Brain microvascular endothelial cell (primary cell): ENCODE measurements around the gene DAND5.

Source experiments
- DNase-seq: peaks from one replicate; pipeline ENCODE4 v3.0.0-alpha.2; 2020
- H3K27ac ChIP-seq: fragments of 250-450 bp; sonication (Bioruptor Pico); 2 replicates; pipeline ENCODE4 v1.5.1; 2020; ENCODE audit warnings: mild to moderate bottlenecking, moderate library complexity
- H3K27me3 ChIP-seq: fragments of 250-450 bp; sonication (Bioruptor Pico); replicated peaks from 2 replicates; pipeline ENCODE4 v1.5.1; 2020; ENCODE audit warnings: mild to moderate bottlenecking
- H3K36me3 ChIP-seq: fragments of 250-450 bp; sonication (Bioruptor Pico); replicated peaks from 2 replicates; pipeline ENCODE4 v1.5.1; 2020; ENCODE audit warnings: mild to moderate bottlenecking
- H3K4me3 ChIP-seq: 2 replicates; pipeline ENCODE4 v1.5.1; 2011; ENCODE audit warnings: low read depth, mild to moderate bottlenecking, control low read depth, low read length, moderate library complexity
- CTCF ChIP-seq: IDR thresholded peaks from 2 replicates; pipeline ENCODE4 v1.5.1; 2011; ENCODE audit warnings: low read depth, mild to moderate bottlenecking, moderate library complexity, low read length, control low read depth, inconsistent platforms; ENCODE audit errors: missing control alignments
- in situ Hi-C: cut with HindIII; loops from 2 replicates; pipeline ENCODE4 v1.10.0; 2017; ENCODE audit warnings: low sequenced_read_pairs, low pct_ligation_motif_present

The DAND5 gene

DNA sequence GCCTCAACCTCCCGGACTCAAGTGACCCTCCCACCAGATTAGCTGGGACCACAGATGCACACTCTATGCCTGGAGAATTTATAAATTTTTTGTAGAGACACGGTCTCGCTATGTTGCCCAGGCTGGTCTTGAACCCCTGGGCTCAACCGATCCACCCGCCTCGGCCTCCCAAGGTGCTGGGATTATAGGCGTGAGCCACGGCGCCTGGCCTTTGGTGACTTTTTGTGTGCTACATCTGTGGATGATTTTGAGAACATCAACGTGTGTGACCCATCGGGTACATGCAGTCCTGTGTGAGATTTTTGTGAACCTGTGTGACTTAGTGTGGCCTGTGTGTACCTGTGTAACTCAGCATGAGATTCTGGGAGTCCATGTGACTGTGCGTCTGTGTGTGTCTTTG is 17.4 kb downstream of the DAND5 start:
- H3K36me3 ChIP-seq: no peaks in the 10 kb centered on the region
- no peak overlapping the region for H3K27ac ChIP-seq
- TF ChIP-seq CTCF: no peak
- in situ Hi-C loops: no loop called here
- H3K4me3 ChIP-seq: no peak overlapping the region
- DNase-seq: no peak
- H3K27me3 ChIP-seq: no peaks in the 10 kb centered on the region

DNA sequence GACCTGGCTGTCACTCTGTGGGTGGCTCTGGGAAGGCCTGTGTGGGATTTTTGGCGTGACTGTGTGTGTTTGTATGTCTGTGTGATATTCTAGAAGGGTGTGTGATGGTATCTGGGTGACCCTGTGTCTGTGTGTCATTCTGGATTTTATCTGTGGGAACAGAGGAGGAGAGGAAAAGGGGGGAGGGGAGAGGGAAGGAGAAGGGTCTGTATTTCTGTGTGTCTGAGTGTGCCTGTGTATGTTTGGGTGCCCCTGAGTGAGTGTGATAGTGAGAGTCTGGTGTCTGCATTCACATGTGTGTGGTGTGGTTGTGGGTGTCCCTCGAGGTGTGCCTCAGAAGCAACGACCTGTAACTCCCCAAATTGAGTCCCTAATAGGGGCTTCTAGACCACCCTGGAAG is 17.8 kb downstream of the DAND5 start:
- Histone ChIP-seq H3K4me3 (no peak overlapping the region), H3K27me3 (no peaks in the 10 kb centered on the region), H3K27ac (no peak overlapping the region), H3K36me3 (no peaks in the 10 kb centered on the region)
- in situ Hi-C loops: no loop called here
- no peak for DNase-seq
- TF ChIP-seq CTCF: no peak

DNA sequence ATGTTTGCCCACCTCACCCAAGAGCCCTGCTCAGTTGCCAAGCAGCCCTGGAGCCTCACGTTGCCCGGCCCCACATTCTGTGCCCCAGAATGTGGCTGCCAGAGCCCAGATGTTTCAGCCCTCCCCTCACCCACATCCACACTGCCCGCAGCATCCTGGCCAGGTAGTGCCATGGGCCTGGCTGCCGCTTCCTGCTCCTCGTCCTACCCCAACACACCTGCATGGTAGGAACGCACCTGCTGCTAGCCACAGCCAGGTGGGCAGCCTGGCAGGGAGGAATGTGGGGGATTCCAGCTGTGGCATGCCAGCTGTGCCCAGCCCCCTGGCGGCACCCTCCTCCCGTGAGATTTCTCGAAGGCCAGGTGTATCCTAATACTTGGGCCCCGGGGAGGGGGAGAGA is 18.4 kb downstream of the DAND5 start:
- no peak for TF ChIP-seq CTCF
- H3K4me3 ChIP-seq: no peak overlapping the region
- DNase-seq: no peak
- no peak overlapping the region for H3K27ac ChIP-seq
- no peaks in the 10 kb centered on the region for H3K27me3 ChIP-seq
- no peaks in the 10 kb centered on the region for H3K36me3 ChIP-seq
- in situ Hi-C loops: no loop called here

GRCh38 chr19:12990431-12990830 is 21.1 kb downstream of the DAND5 start:
- no peak for DNase-seq
- no peaks in the 10 kb centered on the region for H3K36me3 ChIP-seq
- no peak for TF ChIP-seq CTCF
- no peak overlapping the region for H3K27ac ChIP-seq
- H3K4me3 ChIP-seq: no peak overlapping the region
- in situ Hi-C loops: no loop called here
- no peaks in the 10 kb centered on the region for H3K27me3 ChIP-seq

DNA sequence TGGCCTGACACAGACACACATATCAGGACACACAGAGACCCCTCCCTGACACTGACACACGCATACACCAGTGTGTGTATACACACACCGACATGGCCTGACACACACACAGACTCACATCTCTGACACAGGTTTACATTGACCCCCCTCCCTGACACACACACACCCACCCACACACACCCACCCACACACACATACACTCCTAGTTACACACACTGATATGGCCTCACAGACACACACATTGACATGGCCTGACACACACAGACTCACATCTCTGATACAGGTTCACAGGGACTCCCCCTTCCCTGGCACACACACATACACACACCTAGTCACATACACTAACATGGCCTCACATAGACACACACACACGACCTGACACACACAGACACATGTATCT is 21.5 kb downstream of the DAND5 start:
- in situ Hi-C loops: no loop called here

More for the DNA sequence above, 21.5 kb downstream of the DAND5 start:
- TF ChIP-seq CTCF: no peak
- H3K27ac ChIP-seq: no peak overlapping the region
- H3K4me3 ChIP-seq: no peak overlapping the region
- H3K27me3 ChIP-seq: no peaks in the 10 kb centered on the region
- H3K36me3 ChIP-seq: no peaks in the 10 kb centered on the region
- DNase-seq: no peak
